ENCODE measurements around the gene PSMA7. TPM values are rescaled to one million over a fixed set of nuclear protein-coding genes. Genes with fewer than 3 reads are reported as not detected.
A peak's percentile ranks its signal among the peaks of the same experiment; 100 is the strongest.

The PSMA7 gene
- total RNA-seq, 1 donor from 2014 or later: 217 TPM

DNA sequence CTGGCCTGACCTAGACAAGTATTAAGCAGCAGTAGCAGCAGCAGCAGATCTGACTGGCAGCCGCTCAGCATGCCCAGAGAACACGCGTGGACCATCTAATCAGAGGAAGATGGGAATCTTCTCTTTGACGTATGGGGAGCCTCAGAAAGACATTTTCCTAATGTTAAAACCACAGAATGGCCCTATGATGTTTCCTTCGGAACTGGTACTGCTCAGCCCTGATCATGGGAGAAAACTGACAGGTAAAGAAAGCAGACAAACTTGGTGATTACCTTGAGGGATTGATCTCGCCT is 6.2 kb downstream of the PSMA7 start:
- TF ChIP-seq, protein P1, sequence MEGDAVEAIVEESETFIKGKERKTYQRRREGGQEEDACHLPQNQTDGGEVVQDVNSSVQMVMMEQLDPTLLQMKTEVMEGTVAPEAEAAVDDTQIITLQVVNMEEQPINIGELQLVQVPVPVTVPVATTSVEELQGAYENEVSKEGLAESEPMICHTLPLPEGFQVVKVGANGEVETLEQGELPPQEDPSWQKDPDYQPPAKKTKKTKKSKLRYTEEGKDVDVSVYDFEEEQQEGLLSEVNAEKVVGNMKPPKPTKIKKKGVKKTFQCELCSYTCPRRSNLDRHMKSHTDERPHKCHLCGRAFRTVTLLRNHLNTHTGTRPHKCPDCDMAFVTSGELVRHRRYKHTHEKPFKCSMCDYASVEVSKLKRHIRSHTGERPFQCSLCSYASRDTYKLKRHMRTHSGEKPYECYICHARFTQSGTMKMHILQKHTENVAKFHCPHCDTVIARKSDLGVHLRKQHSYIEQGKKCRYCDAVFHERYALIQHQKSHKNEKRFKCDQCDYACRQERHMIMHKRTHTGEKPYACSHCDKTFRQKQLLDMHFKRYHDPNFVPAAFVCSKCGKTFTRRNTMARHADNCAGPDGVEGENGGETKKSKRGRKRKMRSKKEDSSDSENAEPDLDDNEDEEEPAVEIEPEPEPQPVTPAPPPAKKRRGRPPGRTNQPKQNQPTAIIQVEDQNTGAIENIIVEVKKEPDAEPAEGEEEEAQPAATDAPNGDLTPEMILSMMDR (IDR thresholded peaks at IDR 0.05): no peak

DNA sequence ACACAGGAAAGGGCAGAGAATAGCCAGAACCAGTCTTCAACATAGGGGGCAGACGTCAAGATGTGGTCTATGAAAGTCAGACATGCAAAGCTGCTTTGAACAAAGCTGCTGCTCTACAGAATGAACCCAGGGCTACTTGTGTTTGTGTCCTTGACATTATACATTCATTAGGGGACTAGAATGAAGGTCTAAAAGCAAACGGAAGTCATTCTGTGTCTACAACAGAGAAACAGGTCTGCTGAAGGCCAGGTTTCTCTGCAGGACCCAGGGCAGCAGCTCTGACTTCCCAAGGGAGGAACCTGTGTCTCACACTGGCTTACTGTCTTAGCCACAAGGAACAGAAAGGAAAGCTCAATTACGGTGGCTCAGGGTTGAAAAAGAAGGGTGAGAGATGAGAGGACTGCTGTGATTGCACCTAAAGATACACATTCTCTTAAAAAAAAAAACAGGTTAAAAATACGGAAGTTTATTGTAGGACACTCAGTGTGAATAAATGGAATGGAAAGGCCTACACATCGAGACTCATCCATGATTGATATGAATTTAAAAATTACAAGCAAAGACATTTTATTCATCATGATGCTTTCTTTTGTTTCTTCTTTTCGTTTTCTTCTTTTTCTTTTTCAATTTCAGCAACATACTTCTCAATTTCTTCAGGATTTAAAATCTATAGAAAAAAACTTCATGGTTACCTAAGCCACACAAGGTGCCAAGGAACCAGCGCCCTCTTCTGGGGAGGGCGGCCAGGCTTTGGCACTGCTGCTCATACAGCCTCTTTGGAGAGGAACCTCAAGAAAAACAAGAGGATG is 6.7 kb downstream of the PSMA7 start:
- Mint-ChIP-seq H3K36me3 (ENCODE audit: unreplicated experiment) (peaks cover 39% of the 10 kb centered on the region), H3K27me3 (ENCODE audit: unreplicated experiment) (no peaks in the 10 kb centered on the region), H3K4me3 (ENCODE audit: unreplicated experiment) (no peak overlapping the region), H3K27ac (ENCODE audit: unreplicated experiment) (peak overlapping the region; percentile 44), H3K9me3 (ENCODE audit: unreplicated experiment) (no peaks in the 10 kb centered on the region), H3K4me1 (ENCODE audit: unreplicated experiment) (peaks cover 13% of the 10 kb centered on the region)
- TF ChIP-seq, protein P1 (IDR thresholded peaks at IDR 0.05): peak; percentile 84
- DNase-seq (ENCODE audit: extremely low spot score, unreplicated experiment): no peak

More for the DNA sequence above, 6.2 kb downstream of the PSMA7 start:
- H3K27me3 Mint-ChIP-seq (ENCODE audit: unreplicated experiment): no peaks in the 10 kb centered on the region
- no peak for DNase-seq (ENCODE audit: extremely low spot score, unreplicated experiment)
- H3K9me3 Mint-ChIP-seq (ENCODE audit: unreplicated experiment): no peaks in the 10 kb centered on the region
- H3K36me3 Mint-ChIP-seq (ENCODE audit: unreplicated experiment): peaks cover 35% of the 10 kb centered on the region
- H3K4me1 Mint-ChIP-seq (ENCODE audit: unreplicated experiment): peaks cover 18% of the 10 kb centered on the region
- H3K27ac Mint-ChIP-seq (ENCODE audit: unreplicated experiment): peak overlapping the region; percentile 44
- no peak overlapping the region for H3K4me3 Mint-ChIP-seq (ENCODE audit: unreplicated experiment)

DNA sequence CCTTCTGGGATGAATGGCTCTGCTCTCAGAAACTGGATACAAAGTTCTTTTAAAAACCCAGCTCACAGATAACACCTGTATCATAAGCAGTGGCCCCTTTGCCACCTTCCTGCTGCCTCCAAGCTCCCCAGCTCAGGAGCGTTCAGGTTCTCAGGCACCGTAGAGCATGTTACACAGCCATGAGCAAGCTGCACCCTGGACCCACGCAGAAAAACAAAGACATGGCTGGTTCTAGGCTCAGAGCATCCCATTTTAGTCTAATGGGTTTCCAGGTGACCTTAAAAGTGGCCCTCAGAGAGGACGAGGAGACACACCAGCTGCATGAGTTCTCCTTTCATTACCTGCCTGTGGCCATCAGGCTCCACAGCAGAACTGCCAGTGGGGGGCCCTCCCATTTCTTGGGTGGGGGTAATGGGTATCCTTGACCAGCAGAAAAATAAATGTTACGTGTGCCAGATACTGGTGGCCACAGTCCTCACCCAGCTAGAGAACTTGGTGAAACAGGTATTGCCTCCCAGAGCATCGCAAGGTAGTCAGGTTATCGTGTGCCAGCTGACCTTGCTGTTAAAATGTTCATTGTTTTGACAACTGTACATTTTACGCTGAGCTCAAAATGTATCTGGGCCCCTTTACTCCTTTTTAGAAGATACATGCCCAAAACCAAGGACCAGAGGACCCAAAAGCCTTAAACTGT is 7.5 kb downstream of the PSMA7 start:
- no peak for DNase-seq (ENCODE audit: extremely low spot score, unreplicated experiment)
- TF ChIP-seq, protein P1 (IDR thresholded peaks at IDR 0.05): no peak
- Mint-ChIP-seq H3K9me3 (ENCODE audit: unreplicated experiment) (no peaks in the 10 kb centered on the region), H3K27ac (ENCODE audit: unreplicated experiment) (peak overlapping the region; percentile 4), H3K36me3 (ENCODE audit: unreplicated experiment) (peaks cover 47% of the 10 kb centered on the region), H3K27me3 (ENCODE audit: unreplicated experiment) (no peaks in the 10 kb centered on the region), H3K4me1 (ENCODE audit: unreplicated experiment) (peaks cover 6% of the 10 kb centered on the region), H3K4me3 (ENCODE audit: unreplicated experiment) (no peak overlapping the region)

DNA sequence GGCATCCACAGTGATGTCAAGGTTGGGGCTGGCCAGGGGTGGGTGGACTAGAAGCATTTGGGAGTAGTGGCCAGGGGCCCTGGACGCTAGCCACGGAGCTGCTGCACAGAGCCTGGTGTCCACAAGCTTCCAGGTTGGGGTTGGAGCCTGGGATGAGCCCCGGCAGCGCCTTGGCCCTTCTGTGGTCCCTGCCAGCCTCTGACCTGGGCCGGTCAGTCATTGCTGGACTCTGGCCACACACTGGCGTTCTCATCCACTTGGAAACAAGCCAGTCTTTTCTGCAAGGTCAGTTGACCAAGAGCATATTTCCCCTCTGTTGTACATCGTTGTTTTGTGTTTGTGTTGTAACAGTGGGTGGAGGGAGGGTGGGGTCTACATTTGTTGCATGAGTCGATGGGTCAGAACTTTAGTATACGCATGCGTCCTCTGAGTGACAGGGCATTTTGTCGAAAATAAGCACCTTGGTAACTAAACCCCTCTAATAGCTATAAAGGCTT is 8.4 kb downstream of the PSMA7 start:
- Mint-ChIP-seq H3K4me1 (ENCODE audit: unreplicated experiment) (no peaks in the 10 kb centered on the region), H3K27ac (ENCODE audit: unreplicated experiment) (peak overlapping the region; percentile 7), H3K4me3 (ENCODE audit: unreplicated experiment) (no peak overlapping the region), H3K36me3 (ENCODE audit: unreplicated experiment) (peaks cover 48% of the 10 kb centered on the region), H3K9me3 (ENCODE audit: unreplicated experiment) (no peaks in the 10 kb centered on the region), H3K27me3 (ENCODE audit: unreplicated experiment) (no peaks in the 10 kb centered on the region)
- no peak for DNase-seq (ENCODE audit: extremely low spot score, unreplicated experiment)
- TF ChIP-seq, protein P1 (IDR thresholded peaks at IDR 0.05): no peak

DNA sequence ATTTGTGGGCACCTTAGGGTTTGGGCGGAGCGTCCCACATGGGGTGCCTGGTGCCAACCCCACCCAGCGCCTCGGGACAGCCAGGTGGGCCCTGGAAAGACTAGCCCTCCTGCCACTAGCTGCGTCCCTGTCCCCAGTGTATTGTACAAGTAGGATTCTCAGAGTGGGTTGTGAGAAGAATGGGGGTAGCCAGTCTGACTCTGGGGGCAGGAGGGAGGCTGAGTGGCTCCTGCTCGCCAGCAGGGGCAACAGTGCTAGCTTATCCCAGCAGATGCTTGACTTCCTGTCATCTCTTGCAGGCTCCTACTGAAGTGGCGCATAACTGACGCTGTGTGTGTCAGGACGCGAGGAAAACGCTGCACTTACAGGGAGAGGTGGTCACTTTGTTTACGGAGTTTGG is 9.3 kb downstream of the PSMA7 start:
- H3K9me3 Mint-ChIP-seq (ENCODE audit: unreplicated experiment): no peaks in the 10 kb centered on the region
- H3K27me3 Mint-ChIP-seq (ENCODE audit: unreplicated experiment): no peaks in the 10 kb centered on the region
- TF ChIP-seq, protein P1 (IDR thresholded peaks at IDR 0.05): peak; percentile 9
- DNase-seq (ENCODE audit: extremely low spot score, unreplicated experiment): no peak
- no peaks in the 10 kb centered on the region for H3K4me1 Mint-ChIP-seq (ENCODE audit: unreplicated experiment)
- peaks cover 46% of the 10 kb centered on the region for H3K36me3 Mint-ChIP-seq (ENCODE audit: unreplicated experiment)
- H3K27ac Mint-ChIP-seq (ENCODE audit: unreplicated experiment): no peak overlapping the region
- H3K4me3 Mint-ChIP-seq (ENCODE audit: unreplicated experiment): no peak overlapping the region

Data from osteocyte (in vitro differentiated cells).